HL-60/S4 treated with retinoic acid at 250 ng/mL for 4 days and 3 days (cell line): Measurements from ENCODE around the gene C9orf72.

Source experiments
- in situ Hi-C: fragments of 300-500 bp; cut with MboI; formaldehyde crosslinking; loops from 2 replicates; pipeline ENCODE4 v1.7.0; 2022; ENCODE audit warnings: low sequenced_read_pairs

C9orf72 gene

GRCh38 chr9:27582794-27583193, 9.5 kb upstream of the C9orf72 start:
- in situ Hi-C loops, result no loop called here

- in situ Hi-C loops, result no loop called here
These were observed 8.5 kb upstream of the C9orf72 start for GRCh38 chr9:27581826-27582225.

GRCh38 chr9:27573634-27574590, 631 bp upstream of the C9orf72 start:
- in situ Hi-C loops, result no loop called here

GRCh38 chr9:27572566-27572917, 739 bp downstream of the C9orf72 start:
- in situ Hi-C loops, result no loop called here

- in situ Hi-C loops, result no loop called here
These were observed 1.2 kb downstream of the C9orf72 start for GRCh38 chr9:27572061-27572460.

GRCh38 chr9:27571011-27571410, 2.3 kb downstream of the C9orf72 start:
- in situ Hi-C loops, result no loop called here

GRCh38 chr9:27569406-27569805, 3.9 kb downstream of the C9orf72 start:
- in situ Hi-C loops, result no loop called here

- in situ Hi-C loops, result no loop called here
These were observed 7.2 kb downstream of the C9orf72 start for GRCh38 chr9:27566118-27566517.

GRCh38 chr9:27565696-27566095, 7.6 kb downstream of the C9orf72 start:
- in situ Hi-C loops, result no loop called here

GRCh38 chr9:27564670-27565069, 8.6 kb downstream of the C9orf72 start:
- in situ Hi-C loops, result no loop called here

GRCh38 chr9:27563738-27564430, 9.4 kb downstream of the C9orf72 start:
- in situ Hi-C loops, result no loop called here

- in situ Hi-C loops, result no loop called here
These were observed 11.6 kb downstream of the C9orf72 start for GRCh38 chr9:27561685-27562084.

GRCh38 chr9:27560457-27560856, 12.8 kb downstream of the C9orf72 start:
- in situ Hi-C loops, result no loop called here

GRCh38 chr9:27558307-27558706, 15.0 kb downstream of the C9orf72 start:
- in situ Hi-C loops, result no loop called here

GRCh38 chr9:27556470-27556869, 16.8 kb downstream of the C9orf72 start:
- in situ Hi-C loops, result no loop called here

GRCh38 chr9:27554712-27555111, 18.6 kb downstream of the C9orf72 start:
- in situ Hi-C loops, result no loop called here

GRCh38 chr9:27549196-27549755, 24.0 kb downstream of the C9orf72 start:
- in situ Hi-C loops, result loop anchor here (25.0 kb wide), 1 partner anchor 237 kb away; no protein-coding TSS in a partner anchor

GRCh38 chr9:27548055-27548741, 25.1 kb downstream of the C9orf72 start:
- in situ Hi-C loops, result loop anchor here (25.0 kb wide), 1 partner anchor 236 kb away; no protein-coding TSS in a partner anchor

GRCh38 chr9:27545471-27545870, 27.8 kb downstream of the C9orf72 start:
- in situ Hi-C loops, result loop anchor here (25.0 kb wide), 1 partner anchor 233 kb away; no protein-coding TSS in a partner anchor

- in situ Hi-C loops, result loop anchor here (25.0 kb wide), 1 partner anchor 230 kb away; no protein-coding TSS in a partner anchor
These were observed 30.8 kb downstream of the C9orf72 start for GRCh38 chr9:27542508-27542907.

- in situ Hi-C loops, result loop anchor here (25.0 kb wide), 1 partner anchor 229 kb away; no protein-coding TSS in a partner anchor
These were observed 31.5 kb downstream of the C9orf72 start for GRCh38 chr9:27541740-27542139.
